ENCODE measurements around the gene ZNF784. TPM values are rescaled to one million over a fixed set of nuclear protein-coding genes. Genes with fewer than 3 reads are reported as not detected.
A peak's percentile ranks its signal among the peaks of the same experiment; 100 is the strongest.

The ZNF784 gene
- total and polyA plus RNA-seq, 12 donors = 3.5 to 16.3 (median 9.5) TPM

DNA sequence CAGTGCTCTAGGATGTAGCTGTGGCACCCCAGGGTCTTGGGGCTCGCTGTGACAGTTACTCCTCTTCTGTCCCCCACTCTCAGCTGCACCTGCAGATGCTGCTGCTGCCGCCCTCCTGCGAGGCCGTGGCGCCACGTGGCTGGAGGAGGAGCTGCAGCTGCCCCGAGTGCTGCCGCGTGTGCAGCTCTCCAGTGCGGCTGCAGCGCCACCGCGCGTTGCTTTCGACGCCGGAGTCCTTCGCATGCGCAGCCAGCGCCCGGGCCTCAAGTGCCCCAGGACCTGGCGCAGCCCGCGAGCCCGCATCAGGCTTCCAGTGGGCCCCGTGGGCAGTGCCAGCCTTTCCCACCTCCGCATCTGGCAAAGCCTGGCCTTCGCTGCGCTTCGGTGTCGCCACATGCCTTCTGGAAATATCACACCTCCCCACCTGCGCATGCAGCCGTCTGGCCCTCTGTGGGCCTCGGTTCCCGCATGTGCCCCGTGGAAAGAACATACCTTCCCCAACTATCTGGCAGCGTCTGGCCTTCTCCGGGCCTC lies 15.7 kb upstream of the ZNF784 start:
- WGBS, 4 donors = 9 to 27% (median 19%) methylated on average over 4 to 38 of the region's 38 CpGs
- Histone ChIP-seq H3K4me3 (peak overlapping the region in 1 of 4 donors; percentile 81), H3K27me3 (no peaks in the 10 kb centered on the region), H3K36me3 (replicated peaks in 1 of 2) (peaks cover 0 to 6% of the 10 kb centered on the region in 2 donors), H3K9me3 (replicated peaks in 1 of 3) (no peaks in the 10 kb centered on the region), H3K27ac (peak overlapping the region; percentile 88 to 94 (median 91)), H3K4me1 (replicated peaks in 1 of 2) (peaks cover 39 to 65% of the 10 kb centered on the region in 2 donors)
- intact Hi-C loops (cut with DNase I) = no loop called here
- TF ChIP-seq, protein P1, sequence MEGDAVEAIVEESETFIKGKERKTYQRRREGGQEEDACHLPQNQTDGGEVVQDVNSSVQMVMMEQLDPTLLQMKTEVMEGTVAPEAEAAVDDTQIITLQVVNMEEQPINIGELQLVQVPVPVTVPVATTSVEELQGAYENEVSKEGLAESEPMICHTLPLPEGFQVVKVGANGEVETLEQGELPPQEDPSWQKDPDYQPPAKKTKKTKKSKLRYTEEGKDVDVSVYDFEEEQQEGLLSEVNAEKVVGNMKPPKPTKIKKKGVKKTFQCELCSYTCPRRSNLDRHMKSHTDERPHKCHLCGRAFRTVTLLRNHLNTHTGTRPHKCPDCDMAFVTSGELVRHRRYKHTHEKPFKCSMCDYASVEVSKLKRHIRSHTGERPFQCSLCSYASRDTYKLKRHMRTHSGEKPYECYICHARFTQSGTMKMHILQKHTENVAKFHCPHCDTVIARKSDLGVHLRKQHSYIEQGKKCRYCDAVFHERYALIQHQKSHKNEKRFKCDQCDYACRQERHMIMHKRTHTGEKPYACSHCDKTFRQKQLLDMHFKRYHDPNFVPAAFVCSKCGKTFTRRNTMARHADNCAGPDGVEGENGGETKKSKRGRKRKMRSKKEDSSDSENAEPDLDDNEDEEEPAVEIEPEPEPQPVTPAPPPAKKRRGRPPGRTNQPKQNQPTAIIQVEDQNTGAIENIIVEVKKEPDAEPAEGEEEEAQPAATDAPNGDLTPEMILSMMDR (IDR thresholded peaks at IDR 0.05) = peak; percentile 32 to 61 (median 48)
- TF ChIP-seq POLR2A (IDR thresholded peaks at IDR 0.05) = no peak
- peak; percentile 70 to 89 (median 80) for DNase-seq

DNA sequence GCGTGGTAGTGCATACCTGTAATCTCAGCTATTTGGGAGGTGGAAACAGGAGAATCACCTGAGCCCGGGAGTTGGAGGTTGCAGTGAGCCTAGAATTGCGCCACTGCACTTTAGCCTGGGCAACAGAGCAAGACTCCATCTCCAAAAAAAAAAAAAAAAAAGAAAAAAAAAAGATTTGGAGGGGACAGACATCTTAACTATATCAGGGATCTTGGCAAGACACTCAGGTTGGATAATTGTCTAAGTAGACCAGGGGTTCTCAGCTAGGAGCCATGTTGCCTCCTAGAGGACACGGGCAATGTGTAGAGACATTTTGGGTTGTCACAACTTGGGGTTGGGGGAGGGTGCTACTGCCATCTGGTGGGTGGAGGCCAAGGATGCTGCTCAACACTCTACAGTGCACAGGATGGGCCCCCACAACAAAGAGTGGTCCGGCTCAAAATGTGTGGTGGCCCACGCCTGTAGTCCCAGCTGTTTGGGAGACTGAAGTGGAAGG lies 14.5 kb upstream of the ZNF784 start:
- H3K4me1 ChIP-seq (replicated peaks in 1 of 2) = peaks cover 39 to 57% of the 10 kb centered on the region in 2 donors
- no peak overlapping the region for H3K4me3 ChIP-seq
- intact Hi-C loops (cut with DNase I) = no loop called here
- no peaks in the 10 kb centered on the region for H3K36me3 ChIP-seq (replicated peaks in 1 of 2)
- no peaks in the 10 kb centered on the region for H3K27me3 ChIP-seq
- peak overlapping the region in 1 of 5 donors; percentile 94 for H3K27ac ChIP-seq
- H3K9me3 ChIP-seq (replicated peaks in 1 of 3) = no peaks in the 10 kb centered on the region
- WGBS, 4 donors = 82 to 90% (median 86%) methylated on average over 6 of the region's 6 CpGs
- no peak for TF ChIP-seq POLR2A (IDR thresholded peaks at IDR 0.05)
- TF ChIP-seq, protein P1 (IDR thresholded peaks at IDR 0.05) = peak in 5 of 6 experiments; percentile 9 to 40 (median 24)
- peak in 5 of 7 donors; percentile 26 to 56 (median 34) for DNase-seq

DNA sequence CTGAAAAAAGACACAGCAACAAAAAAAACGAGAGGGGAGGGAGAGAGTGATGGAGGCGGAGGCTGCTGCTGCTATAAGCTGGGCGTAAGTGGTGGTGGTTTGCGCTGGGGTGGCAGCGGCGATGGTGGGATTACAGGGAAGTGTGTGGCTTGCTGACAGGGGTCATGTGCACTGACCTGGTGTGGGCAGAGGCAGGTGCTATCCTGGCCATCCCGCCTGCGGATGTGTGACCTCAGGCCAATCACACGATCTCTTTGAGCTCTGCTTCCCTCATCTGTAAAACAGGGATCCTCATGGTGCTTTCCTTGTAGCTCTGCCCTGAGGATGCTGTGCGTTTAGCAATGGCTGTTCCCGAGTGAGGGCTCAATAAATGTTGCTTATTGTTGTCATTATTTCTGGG lies 13.2 kb upstream of the ZNF784 start:
- no peak overlapping the region for H3K4me3 ChIP-seq
- intact Hi-C loops (cut with DNase I) = no loop called here
- 72 to 79% (median 75%) methylated on average over 11 of the region's 11 CpGs for WGBS, 4 donors
- TF ChIP-seq, protein P1 (IDR thresholded peaks at IDR 0.05) = no peak
- TF ChIP-seq POLR2A (IDR thresholded peaks at IDR 0.05) = no peak
- no peaks in the 10 kb centered on the region for H3K36me3 ChIP-seq (replicated peaks in 1 of 2)
- H3K4me1 ChIP-seq (replicated peaks in 1 of 2) = peaks cover 30 to 48% of the 10 kb centered on the region in 2 donors
- H3K27me3 ChIP-seq = no peaks in the 10 kb centered on the region
- H3K27ac ChIP-seq = no peak overlapping the region
- no peaks in the 10 kb centered on the region for H3K9me3 ChIP-seq (replicated peaks in 1 of 3)
- DNase-seq = peak in 1 of 7 donors; percentile 8

DNA sequence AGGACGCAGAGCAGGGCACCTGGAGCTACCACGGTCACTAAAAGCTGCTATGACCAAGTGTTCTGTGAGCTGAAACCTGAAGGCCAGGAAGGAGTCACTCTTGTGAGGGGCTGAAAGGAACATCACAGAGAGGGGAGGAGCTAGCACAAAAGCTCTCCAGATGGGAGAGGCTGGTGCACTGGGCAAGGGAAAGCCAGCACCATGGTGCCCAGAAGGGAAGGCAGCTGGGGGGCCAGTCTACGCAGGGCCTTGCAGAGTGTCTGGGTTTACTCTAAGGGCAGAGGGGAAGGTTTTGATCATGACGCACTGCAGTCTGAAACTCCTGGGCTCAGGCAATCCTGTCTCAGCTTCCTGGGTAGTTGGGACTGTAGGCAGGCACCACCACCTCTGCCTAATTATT lies 12.4 kb upstream of the ZNF784 start:
- TF ChIP-seq, protein P1 (IDR thresholded peaks at IDR 0.05) = no peak
- no peak for TF ChIP-seq POLR2A (IDR thresholded peaks at IDR 0.05)
- Histone ChIP-seq H3K9me3 (replicated peaks in 1 of 3) (no peaks in the 10 kb centered on the region), H3K36me3 (replicated peaks in 1 of 2) (no peaks in the 10 kb centered on the region), H3K4me3 (no peak overlapping the region), H3K27ac (peak overlapping the region in 2 of 5 donors; percentile 30 to 97), H3K4me1 (replicated peaks in 1 of 2) (peaks cover 25 to 40% of the 10 kb centered on the region in 2 donors), H3K27me3 (no peaks in the 10 kb centered on the region)
- no peak for DNase-seq
- 76 to 85% (median 79%) methylated on average over 2 to 4 of the region's 4 CpGs for WGBS, 4 donors
- intact Hi-C loops (cut with DNase I) = no loop called here
